Globus pallidus (tissue), 1 donor: Measurements from ENCODE around the gene ENPP3.

Experiments
- DNase-seq: peaks from one replicate; pipeline ENCODE4 v3.0.0-alpha.2; 2015; ENCODE audit warnings: low spot score

The ENPP3 gene

GRCh38 chr6:131642987-131643611 is 6.0 kb downstream of the ENPP3 start:
- DNase-seq: peak; percentile 59

GRCh38 chr6:131643855-131644460 is 6.9 kb downstream of the ENPP3 start:
- no peak for DNase-seq

- no peak for DNase-seq
These were observed 7.8 kb downstream of the ENPP3 start for GRCh38 chr6:131644921-131645320.

DNA sequence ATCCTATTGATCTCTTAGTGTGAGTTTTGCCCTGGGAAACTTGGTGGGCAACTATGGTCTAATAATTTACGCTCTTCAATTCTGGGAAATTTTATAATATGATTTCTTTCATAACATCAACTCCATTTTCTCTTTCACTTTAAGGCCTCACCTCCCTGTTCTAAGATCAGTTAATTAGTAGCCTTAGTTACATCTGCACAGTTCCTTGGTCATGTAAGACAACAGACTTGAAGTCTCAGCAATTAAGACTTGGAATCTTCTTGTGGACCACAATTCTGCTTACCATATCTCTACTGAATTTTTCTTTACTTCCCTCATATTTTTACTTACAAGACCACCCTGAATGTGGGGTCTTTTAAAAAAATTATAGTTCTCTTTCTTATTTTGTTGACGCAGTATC is 8.7 kb downstream of the ENPP3 start:
- DNase-seq: no peak

GRCh38 chr6:131646249-131646670 is 9.2 kb downstream of the ENPP3 start:
- DNase-seq: no peak

DNA sequence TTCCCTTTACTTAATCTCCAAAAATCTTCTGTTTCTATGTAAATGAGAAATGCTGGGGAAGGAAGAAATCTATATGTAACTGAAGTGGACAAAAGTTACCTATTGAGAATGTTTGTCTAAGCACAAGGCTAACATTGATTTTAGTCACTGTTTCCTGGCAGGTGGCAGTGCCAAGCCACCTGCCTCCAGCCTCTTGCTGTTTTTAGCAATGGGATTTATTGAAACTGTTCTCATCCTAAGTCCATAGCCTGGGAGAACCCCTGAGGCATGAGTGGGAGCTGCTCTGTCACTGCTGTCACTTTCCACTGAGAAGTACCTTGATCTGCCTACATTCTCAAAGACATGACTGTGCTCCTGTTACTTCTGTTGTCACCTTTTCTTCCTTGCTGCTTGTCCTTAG is 14.7 kb downstream of the ENPP3 start:
- no peak for DNase-seq

- no peak for DNase-seq
These were observed 15.4 kb downstream of the ENPP3 start for GRCh38 chr6:131652472-131652871.

DNA sequence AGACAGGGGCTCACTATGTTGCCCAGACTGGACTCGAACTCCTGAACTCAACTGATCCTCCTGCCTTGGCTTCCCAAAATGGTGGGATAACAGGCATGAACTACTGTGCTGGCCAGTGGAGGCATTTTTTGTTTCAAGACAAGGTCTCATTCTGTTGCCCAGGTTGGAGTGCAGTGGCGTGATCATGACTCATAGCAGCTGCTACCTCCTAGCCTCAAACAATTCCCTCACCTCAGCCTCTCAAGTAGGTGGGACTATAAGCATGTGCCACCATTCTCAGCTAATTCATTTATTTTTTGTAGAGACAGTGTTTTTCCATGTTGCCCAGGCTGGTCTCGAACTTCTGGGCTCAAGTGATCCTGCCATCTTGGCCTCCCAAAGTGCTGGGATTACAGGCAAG is 17.2 kb downstream of the ENPP3 start:
- no peak for DNase-seq

DNA sequence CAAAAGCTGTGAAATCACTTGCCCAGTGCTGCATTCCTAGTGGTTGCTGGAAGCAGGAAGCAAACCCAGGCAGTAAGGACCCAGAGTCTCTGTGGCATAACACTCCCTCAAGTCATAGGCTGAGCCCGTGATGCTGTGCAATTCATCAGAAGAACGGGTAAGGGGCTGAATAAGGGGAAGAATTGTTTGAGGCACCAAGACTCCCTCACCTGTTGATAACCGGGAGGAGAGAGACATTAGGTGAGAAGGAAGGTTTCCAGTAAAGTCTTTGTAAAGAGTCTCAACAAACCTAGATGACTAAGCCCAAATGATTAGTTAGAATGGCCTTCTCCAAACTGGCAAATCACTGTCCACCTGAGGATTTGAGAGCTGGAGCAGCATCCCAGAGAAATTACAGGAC is 18.3 kb downstream of the ENPP3 start:
- no peak for DNase-seq

DNA sequence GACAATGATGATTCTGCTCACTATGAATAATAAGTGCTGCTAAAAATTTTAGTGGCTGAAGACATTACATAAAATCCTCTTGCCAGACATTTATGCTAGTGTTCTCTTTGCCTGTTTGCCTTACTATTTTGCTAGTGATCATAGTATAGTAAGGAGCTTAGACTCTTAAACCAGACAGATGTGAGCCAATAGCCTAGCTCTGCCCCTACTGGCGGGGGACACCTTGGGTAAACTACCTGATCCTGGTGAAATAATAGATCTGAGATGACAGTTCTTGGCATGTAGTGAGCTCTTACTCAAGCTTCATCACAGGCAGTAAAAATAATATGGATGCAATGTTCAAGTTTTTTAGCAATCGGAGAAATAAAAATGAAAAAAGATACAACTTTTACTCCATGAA is 18.8 kb downstream of the ENPP3 start:
- no peak for DNase-seq

GRCh38 chr6:131656667-131657066 is 19.6 kb downstream of the ENPP3 start:
- DNase-seq: no peak

GRCh38 chr6:131657222-131657621 is 20.1 kb downstream of the ENPP3 start:
- DNase-seq: no peak

- DNase-seq: no peak
These were observed 20.6 kb downstream of the ENPP3 start for GRCh38 chr6:131657630-131658111.

DNA sequence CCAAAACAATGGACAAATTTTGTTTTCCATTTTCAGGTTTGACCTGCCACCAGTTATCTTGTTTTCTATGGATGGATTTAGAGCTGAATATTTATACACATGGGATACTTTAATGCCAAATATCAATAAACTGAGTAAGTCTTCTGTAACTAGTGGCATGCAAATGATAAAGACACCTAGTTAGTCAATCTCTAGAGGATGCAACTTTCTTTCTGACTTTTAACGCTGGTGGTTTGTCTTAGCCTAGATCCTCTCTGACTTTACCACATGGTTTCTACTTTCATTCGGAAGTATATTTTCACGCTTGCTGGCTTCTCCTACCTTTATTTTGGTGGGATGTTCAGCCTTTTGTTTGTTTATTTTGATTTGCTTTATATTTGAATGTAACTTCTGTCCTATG is 21.2 kb downstream of the ENPP3 start:
- DNase-seq: no peak

- DNase-seq: no peak
These were observed 23.1 kb downstream of the ENPP3 start for GRCh38 chr6:131660195-131660594.

DNA sequence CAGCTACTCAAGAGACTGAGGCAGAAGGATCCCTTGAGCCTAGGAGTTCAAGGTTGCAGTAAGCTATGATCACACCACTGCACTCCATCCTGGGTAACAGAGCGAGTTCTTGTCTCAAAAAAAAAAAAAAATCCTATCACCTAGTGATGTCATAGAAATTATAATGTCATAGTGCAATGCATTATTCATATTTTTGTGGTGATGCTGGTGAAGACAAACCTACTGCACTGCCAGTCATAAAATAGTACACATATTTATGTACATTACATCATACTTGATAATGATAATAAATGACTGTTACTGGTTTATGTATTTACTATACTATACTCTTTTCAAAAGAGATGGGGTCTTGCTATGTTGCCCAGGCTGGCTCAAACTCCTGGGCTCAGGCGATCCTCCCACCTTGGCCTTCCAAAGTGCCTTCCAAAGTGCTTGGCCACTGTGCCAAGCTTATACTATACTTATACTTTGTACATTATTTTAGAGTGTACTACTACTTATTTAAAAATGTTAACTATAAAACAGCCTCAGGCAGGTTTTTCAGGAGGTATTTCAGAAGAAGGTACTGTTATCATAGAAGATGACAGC is 26.6 kb downstream of the ENPP3 start:
- DNase-seq: no peak

DNA sequence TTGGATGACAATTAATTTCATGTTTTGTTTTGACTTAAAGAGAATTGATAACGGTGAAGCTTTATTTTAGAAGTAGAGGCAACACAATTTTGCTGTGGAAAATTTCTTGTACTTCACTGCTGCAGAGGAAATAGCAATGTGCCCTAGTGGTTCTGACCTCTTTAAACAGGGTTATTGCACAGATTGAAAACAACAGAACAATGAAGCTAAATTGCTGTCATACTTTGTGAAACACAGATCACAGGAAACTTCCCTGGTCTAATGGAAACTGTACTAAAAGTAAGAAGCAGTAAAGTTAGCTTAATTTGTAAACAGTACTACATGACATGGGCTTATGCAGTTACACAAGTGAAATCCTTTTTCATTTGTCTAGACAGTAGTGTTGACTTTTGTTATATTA is 32.8 kb downstream of the ENPP3 start:
- DNase-seq: no peak

DNA sequence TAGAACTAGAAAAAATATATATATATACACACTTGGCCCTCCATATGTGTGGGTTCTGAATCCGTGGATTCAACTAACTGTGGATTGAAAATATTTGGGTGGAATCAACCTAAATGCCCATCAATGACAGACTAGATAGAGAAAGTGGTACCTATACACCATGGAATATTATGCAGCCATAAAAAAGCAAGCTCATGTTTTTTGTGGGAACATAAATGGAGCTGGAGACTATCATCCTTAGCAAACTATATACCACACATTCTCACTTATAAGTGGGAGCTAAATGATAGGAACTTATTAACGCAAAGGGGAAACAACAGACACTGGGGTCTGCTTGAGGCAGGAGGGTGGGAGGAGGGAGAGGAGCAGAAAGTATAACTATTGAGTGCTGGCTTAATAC is 36.1 kb downstream of the ENPP3 start:
- DNase-seq: no peak

DNA sequence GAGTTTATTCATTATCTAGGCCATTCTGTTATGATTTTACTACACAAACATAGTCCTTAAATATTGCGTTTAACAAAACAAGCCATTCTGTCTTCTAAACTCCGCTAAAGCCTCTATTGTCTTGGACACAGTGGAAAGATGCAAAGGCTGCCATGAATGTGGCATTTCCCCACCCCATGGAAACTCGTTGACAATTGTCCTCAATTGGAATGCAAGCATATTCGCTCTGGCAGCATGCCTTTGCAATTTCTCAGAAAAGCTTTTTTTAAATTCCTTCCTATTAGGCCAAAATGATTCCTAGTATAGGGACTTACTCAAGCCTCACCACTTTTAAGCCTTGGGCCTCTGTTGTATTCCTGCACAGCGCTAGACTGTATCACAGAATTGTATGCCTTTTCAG is 41.3 kb downstream of the ENPP3 start:
- no peak for DNase-seq

- DNase-seq: no peak
These were observed 43.8 kb downstream of the ENPP3 start for GRCh38 chr6:131680868-131681267.

DNA sequence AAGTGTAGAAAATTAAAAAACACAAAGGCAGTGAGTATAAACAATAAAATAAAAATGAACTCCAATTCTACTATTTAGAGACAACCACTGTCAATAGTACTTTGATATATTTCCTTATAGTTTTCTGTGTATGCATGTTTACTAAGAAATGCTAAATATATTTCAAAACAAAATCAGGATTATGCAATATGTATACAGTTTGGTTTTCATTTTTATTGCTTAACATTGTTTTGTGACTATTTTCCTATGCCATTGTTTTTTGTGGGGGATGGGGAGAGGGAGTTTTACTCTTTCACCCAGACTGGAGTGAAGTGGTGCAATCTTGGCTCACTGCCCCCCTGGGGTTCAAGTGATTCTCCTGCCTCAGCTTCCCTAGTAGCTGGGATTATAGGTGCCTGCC is 44.5 kb downstream of the ENPP3 start:
- no peak for DNase-seq

DNA sequence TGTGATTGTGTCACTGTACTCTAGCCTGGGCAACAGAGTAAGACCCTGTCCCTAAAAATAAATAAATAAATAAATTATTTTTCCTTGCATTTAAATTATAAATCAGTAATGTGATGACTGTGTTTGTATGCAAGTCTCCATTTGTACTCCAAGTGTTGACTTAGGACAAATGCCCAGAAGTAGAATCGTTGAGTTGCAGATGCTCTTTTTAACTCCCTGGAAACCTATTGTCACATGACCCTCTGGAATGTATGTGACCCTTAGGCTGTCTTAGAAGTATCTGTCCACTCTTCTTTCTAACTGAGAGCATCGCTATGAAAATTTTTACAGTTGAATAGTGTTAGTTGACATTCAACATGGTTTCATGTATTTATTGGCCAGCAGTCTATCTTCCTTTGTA is 45.3 kb downstream of the ENPP3 start:
- DNase-seq: no peak

DNA sequence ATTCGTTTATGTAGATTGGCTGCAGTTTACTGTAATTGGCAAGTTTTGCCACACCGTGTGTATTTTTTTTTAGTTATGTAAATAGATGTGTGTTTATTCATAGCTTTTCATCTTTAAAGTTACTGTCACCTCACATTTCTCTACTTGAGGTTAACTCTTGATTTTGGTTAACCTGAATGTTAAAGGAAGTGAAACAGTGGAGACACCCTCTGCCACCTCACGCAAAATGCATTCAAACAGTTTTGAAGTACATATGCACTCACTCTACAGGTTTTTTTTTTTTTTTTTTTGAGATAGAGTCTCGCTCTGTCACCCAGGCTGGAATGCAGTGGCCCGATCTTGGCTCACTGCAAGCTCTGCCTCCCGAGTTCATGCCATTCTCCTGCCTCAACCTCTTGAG is 46.4 kb downstream of the ENPP3 start:
- no peak for DNase-seq

DNA sequence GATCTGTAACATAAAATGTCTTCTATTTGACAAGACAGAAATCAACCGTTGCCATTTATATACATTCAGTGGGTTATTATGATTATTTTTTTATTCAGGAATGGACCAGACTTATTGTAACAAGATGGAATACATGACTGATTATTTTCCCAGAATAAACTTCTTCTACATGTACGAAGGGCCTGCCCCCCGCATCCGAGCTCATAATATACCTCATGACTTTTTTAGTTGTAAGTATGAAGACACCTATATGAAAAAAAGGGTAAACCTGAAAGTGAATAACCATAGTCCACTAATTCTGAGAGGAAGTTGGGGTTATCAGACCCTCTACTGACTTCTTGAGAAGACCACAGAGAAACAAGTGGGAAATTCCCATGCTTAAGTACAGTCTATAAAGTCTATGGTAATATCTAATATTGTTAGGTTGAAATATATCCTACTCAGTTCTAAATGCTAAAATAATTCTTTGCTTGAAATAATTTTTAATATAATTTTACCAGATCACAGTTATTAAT is 48.2 kb downstream of the ENPP3 start:
- no peak for DNase-seq
